Measurements from ENCODE around the gene GRAMD2A. TPM values are rescaled to one million over a fixed set of nuclear protein-coding genes. Genes with fewer than 3 reads are reported as not detected.

Gene GRAMD2A
- total RNA-seq, 6 donors from 2014 or later: 26.7 to 52.4 (median 32.9) TPM

DNA sequence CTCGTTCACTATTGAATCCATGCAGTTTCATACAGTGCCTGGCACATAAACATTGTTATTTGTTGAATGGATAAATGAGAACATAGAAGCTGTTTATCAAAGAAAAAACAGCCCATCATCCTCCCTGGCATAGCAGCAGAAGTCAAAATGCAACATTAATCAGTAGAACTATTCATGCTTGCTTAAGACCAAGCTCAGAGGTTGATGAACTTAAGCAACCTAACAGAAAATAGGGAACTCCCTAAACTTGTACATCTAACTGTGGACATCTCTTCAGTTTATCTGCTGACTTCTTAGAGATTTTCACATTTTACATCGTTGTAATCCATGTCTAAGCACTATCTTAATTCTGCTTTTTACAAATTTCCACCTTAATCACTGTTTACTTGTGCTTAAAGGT is 50.2 kb downstream of the GRAMD2A start:
- ATAC-seq (ENCODE audit: low FRiP score in 2 of 2): no peak
- TF ChIP-seq EP300 (IDR thresholded peaks at IDR 0.05) (no peak), POLR2AphosphoS5 (IDR thresholded peaks at IDR 0.05) (no peak), CTCF (IDR thresholded peaks at IDR 0.05) (no peak), POLR2A (IDR thresholded peaks at IDR 0.05) (no peak)
- Histone ChIP-seq H3K9me3 (no peaks in the 10 kb centered on the region), H3K27ac (no peak overlapping the region), H3K36me3 (no peaks in the 10 kb centered on the region), H3K4me1 (peaks cover 0 to 3% (median 0%) of the 10 kb centered on the region in 4 donors), H3K4me3 (no peak overlapping the region), H3K27me3 (no peaks in the 10 kb centered on the region)
- DNase-seq: no peak
- 77 to 84% methylated on average over 2 of the region's 2 CpGs for WGBS, 2 donors

DNA sequence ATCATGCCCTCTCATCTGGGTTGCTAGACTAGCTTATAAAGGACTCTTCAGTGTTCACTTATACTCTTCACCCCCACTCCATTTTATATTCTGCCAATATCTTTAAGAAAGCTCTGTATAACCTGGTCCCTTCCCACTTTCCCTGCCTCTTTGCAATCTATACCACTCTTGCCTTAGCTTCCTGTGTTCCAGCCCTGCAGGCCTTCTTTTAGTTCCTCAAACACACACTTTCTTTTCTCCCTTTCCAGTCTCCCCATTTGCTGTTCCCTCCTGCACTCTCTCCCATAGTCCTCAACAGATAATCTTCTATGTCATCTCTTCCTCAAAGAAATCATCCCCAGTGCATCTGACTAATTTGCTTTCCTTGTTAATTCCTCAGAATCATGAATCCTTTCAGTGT is 50.7 kb downstream of the GRAMD2A start:
- H3K4me1 ChIP-seq: peaks cover 0 to 3% (median under 1%) of the 10 kb centered on the region in 4 donors
- H3K27ac ChIP-seq: no peak overlapping the region
- H3K27me3 ChIP-seq: no peaks in the 10 kb centered on the region
- no peaks in the 10 kb centered on the region for H3K9me3 ChIP-seq
- TF ChIP-seq POLR2A (IDR thresholded peaks at IDR 0.05): no peak
- no peak for TF ChIP-seq CTCF (IDR thresholded peaks at IDR 0.05)
- TF ChIP-seq POLR2AphosphoS5 (IDR thresholded peaks at IDR 0.05): no peak
- H3K36me3 ChIP-seq: no peaks in the 10 kb centered on the region
- ATAC-seq (ENCODE audit: low FRiP score in 2 of 2): no peak
- DNase-seq: no peak
- H3K4me3 ChIP-seq: no peak overlapping the region

DNA sequence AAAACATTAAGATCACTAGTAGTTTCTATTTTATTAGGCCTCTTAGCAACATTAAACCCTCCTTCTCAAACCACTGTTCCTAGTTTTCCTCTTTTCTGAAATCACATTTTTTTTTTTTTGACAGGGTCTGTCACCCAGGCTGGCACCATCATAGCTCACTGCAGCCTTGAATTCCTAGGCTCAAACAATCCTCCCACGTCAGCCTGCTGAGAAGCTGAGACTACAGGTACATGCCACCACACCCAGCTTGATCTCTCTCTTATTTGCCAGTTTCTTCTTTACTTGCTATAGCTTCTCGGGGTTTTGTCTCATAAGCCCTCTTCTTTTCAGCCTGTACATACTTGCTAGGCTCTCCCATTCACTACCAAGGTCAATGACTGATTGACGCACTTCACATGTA is 51.4 kb downstream of the GRAMD2A start:
- Histone ChIP-seq H3K4me1 (peaks cover 0 to 5% (median 0%) of the 10 kb centered on the region in 4 donors), H3K36me3 (no peaks in the 10 kb centered on the region), H3K27me3 (no peaks in the 10 kb centered on the region), H3K4me3 (no peak overlapping the region), H3K9me3 (no peaks in the 10 kb centered on the region), H3K27ac (no peak overlapping the region)
- ATAC-seq (ENCODE audit: low FRiP score in 2 of 2): no peak
- 62 to 87% methylated on average over 3 of the region's 3 CpGs for WGBS, 2 donors
- TF ChIP-seq CTCF (IDR thresholded peaks at IDR 0.05) (no peak), EP300 (IDR thresholded peaks at IDR 0.05) (no peak), POLR2A (IDR thresholded peaks at IDR 0.05) (no peak), POLR2AphosphoS5 (IDR thresholded peaks at IDR 0.05) (no peak)
- no peak for DNase-seq

GRCh38 chr15:72141171-72142084 is 56.2 kb downstream of the GRAMD2A start:
- Histone ChIP-seq H3K36me3 (no peaks in the 10 kb centered on the region), H3K4me1 (peaks cover 0 to 5% (median 0%) of the 10 kb centered on the region in 4 donors), H3K27ac (peak overlapping the region in 1 of 4 donors; percentile 16), H3K27me3 (no peaks in the 10 kb centered on the region), H3K9me3 (no peaks in the 10 kb centered on the region), H3K4me3 (no peak overlapping the region)
- no peak for DNase-seq
- 43 to 57% methylated on average over 4 of the region's 4 CpGs for WGBS, 2 donors
- ATAC-seq (ENCODE audit: low FRiP score in 2 of 2): no peak
- TF ChIP-seq POLR2A (IDR thresholded peaks at IDR 0.05): no peak
- no peak for TF ChIP-seq CTCF (IDR thresholded peaks at IDR 0.05)
- TF ChIP-seq POLR2AphosphoS5 (IDR thresholded peaks at IDR 0.05): no peak
- no peak for TF ChIP-seq EP300 (IDR thresholded peaks at IDR 0.05)

GRCh38 chr15:72140088-72140487 is 57.5 kb downstream of the GRAMD2A start:
- TF ChIP-seq POLR2A (IDR thresholded peaks at IDR 0.05) (no peak), CTCF (IDR thresholded peaks at IDR 0.05) (no peak), EP300 (IDR thresholded peaks at IDR 0.05) (no peak), POLR2AphosphoS5 (IDR thresholded peaks at IDR 0.05) (no peak)
- Histone ChIP-seq H3K9me3 (no peaks in the 10 kb centered on the region), H3K27ac (no peak overlapping the region), H3K4me1 (peaks cover 0 to 5% (median under 1%) of the 10 kb centered on the region in 4 donors), H3K36me3 (no peaks in the 10 kb centered on the region), H3K27me3 (no peaks in the 10 kb centered on the region), H3K4me3 (no peak overlapping the region)
- DNase-seq (no peak), ATAC-seq (ENCODE audit: low FRiP score in 2 of 2) (no peak)
- WGBS, 2 donors: 89% methylated on average over 3 of the region's 3 CpGs

All from upper lobe of left lung (tissue), 6 donors.